GM19043 (cell line): ENCODE data around the gene RPLP2.

Source experiments
- ATAC-seq: cut with Tn5 transposase; IDR thresholded peaks from one replicate; pipeline ENCODE4 v1.9.1; 2021; ENCODE audit warnings: low read depth; ENCODE audit not compliant: unreplicated experiment

The RPLP2 gene

GRCh38 chr11:809287-810039 is at the start of gene RPLP2:
Gene RPLP2 (plus strand): TSS chr11:809967. CDS start chr11:810235, 268 bp downstream.
- ATAC-seq, result peak; percentile 65

GRCh38 chr11:760236-760635 is 49.5 kb upstream of the RPLP2 start:
- ATAC-seq, result no peak

GRCh38 chr11:761526-762108 is 48.1 kb upstream of the RPLP2 start:
- no peak for ATAC-seq

- ATAC-seq, result no peak
These were observed 47.2 kb upstream of the RPLP2 start for GRCh38 chr11:762421-763072.

DNA sequence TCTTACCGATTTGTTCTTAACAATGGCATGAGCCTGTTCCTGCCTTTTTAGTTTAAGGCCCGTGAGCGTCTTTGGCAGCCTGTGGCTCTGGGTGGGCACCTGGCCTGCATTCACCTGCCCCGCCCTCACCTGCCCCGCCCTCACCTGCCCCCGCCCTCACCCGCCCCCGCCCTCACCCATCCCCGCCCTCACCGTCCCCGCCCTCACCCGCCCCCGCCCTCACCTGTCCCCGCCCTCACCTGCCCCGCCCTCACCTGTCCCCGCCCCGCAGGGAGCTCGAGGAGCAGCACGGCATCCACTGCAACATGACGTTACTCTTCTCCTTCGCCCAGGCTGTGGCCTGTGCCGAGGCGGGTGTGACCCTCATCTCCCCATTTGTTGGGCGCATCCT is 46.7 kb upstream of the RPLP2 start:
- no peak for ATAC-seq

GRCh38 chr11:763549-764321 is 46.0 kb upstream of the RPLP2 start:
- ATAC-seq, result no peak

DNA sequence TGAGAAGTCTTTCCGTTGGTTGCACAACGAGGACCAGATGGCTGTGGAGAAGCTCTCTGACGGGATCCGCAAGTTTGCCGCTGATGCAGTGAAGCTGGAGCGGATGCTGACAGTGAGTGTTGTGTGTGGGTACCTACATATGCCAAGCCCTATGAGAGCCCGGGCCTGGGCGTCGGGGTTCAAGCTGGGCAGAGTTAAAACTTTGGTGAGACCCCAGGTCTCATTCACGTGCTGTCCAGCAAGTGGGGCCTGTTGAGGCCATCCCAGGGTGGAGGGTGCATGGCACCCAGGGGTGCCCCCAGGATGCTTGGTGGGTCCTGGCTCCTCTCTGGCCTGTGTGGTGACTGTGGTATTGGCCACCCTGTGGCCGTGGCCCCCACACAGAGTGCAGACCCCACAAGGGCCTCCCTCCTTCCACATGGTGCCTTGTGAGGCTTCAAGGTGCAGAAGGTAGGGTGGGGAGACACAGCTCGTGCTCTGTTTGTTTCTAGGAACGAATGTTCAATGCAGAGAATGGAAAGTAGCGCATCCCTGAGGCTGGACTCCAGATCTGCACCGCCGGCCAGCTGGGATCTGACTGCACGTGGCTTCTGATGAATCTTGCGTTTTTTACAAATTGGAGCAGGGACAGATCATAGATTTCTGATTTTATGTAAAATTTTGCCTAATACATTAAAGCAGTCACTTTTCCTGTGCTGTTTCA is 45.3 kb upstream of the RPLP2 start:
- ATAC-seq, result no peak

GRCh38 chr11:765025-765801 is 44.6 kb upstream of the RPLP2 start:
- ATAC-seq, result no peak

- no peak for ATAC-seq
These were observed 44.0 kb upstream of the RPLP2 start for GRCh38 chr11:765802-766091.

- ATAC-seq, result no peak
These were observed 43.4 kb upstream of the RPLP2 start for GRCh38 chr11:766106-766935.

- ATAC-seq, result no peak
These were observed 42.9 kb upstream of the RPLP2 start for GRCh38 chr11:766936-767210.

- no peak for ATAC-seq
These were observed 42.5 kb upstream of the RPLP2 start for GRCh38 chr11:767238-767637.

DNA sequence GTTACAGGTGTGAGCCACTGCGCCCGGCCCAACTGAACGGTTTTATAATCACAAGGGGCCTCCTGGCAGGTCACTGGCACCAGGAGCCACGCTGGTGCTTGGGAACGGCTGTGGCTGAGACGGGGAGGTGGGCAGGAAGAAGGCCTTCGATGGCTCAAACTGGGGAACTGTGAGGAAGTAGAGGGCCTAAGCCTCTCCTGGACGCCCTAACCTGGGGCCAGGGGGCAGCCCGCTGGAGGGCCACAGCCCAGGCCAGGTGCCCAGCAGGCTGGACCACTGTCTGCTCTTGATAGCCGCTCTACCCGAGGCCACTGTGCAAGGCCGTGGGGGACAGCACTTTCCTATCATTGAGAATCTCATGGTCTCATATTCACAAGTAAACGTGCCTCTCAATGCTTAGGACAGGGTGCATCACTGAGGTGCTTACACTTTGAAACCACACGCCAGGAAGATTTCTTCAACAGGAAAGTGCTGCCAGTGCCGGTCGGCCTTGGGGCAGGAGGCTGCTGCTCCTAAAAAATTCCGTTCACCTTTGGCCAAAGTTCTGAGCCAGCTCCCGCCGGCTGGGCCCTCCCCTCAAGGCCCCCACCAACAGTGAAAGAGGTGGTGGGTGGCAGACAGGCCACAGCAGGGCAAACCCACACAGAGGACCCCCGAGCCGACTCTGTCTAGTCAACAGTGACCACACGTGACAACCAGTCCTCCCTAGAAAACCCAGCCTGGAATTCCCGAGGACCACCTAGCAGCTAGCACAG is 39.7 kb upstream of the RPLP2 start:
- ATAC-seq, result no peak

DNA sequence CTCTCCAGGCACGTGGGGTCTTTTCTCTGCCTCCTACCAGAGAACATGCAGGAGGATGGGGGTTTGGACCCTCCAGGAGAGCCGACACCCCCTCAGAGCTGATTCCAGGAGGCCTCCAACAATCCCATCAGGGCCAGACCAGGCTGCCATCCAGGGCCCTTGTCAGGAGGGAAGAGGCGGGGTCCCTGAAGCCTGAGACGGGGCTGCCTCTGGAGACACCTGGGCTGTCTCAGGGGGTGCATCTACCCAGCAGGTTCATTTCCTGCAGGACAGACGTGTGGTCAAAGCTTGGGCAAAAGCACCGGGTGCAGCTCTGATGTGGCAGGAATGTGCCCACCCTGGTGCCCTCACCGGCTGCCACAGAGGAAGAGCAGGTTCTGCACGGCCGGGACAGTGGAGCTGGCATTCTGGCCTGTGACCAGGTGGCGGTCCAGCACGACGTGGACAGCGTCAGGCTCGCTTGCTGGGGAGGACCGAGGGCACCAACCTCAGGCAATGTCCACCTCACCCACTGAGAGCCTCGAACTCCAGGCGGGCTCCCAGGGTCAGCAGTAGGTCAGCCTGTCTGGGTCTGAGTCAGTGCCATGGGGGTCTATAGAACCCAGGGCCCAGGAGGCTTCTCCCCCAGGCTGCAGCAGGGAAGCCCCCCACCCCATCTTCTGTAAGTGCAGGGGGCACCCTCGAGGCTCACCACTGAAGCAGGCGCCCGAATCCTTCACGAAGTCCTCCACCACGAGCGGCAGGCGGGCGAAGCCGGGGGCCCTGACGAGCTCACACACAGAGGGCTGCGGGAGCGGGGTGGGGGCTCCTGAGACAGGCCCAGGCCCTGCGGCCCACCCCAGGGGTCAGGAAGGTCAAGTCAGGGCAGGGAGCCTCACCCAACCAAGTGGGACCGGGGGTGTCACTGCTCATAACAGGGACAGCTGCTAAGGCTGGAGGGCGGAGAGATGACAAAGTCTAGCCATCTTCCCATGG is 38.8 kb upstream of the RPLP2 start:
- ATAC-seq, result no peak

- no peak for ATAC-seq
These were observed 38.1 kb upstream of the RPLP2 start for GRCh38 chr11:771617-772204.

- no peak for ATAC-seq
These were observed 37.1 kb upstream of the RPLP2 start for GRCh38 chr11:772429-773390.
